GM12878 (cell line): ENCODE data around the gene MAPK1. TPM values are rescaled to one million over a fixed set of nuclear protein-coding genes. Genes with fewer than 3 reads are reported as not detected.

Source experiments
- ATAC-seq: fragments of 200-7000 bp; cut with Tn5 transposase; 3 replicates; pipeline ENCODE4 v1.9.1; 2020; ENCODE audit warnings: mild to moderate bottlenecking, moderate library complexity
- BruUV-seq: library from RNA; stranded (reverse); fragments of 400-500 nt; replicated peaks from 2 replicates; lab custom pipeline; 2021; lab: Mats Ljungman, UMichigan
- CTCF ChIA-PET: fragments of 300-600 bp; sonication (Branson Sonifier 250); formaldehyde crosslinking; extraction: SDS; loops from one replicate; lab custom pipeline; 2021; ENCODE audit warnings: inconsistent platforms; lab: Yijun Ruan, JAX
- POLR2A ChIA-PET: fragments of 350-600 bp; formaldehyde crosslinking; extraction: SDS; loops from one replicate; lab custom pipeline; 2021; ENCODE audit warnings: inconsistent platforms; lab: Charles Lee
- RAD21 ChIA-PET: fragments of 300-600 bp; sonication (Branson Sonifier 250); formaldehyde crosslinking; loops from one replicate; lab custom pipeline; 2023; ENCODE audit warnings: antibody characterized with exemption; ENCODE audit not compliant: unreplicated experiment; lab: Charles Lee
- SMC1A ChIA-PET: fragments of 300-600 bp; sonication (Branson Sonifier 250); formaldehyde crosslinking; loops from one replicate; lab custom pipeline; 2023; ENCODE audit not compliant: unreplicated experiment, uncharacterized antibody; lab: Charles Lee
- DNase-seq: peaks from one replicate; pipeline ENCODE4 v3.0.0-alpha.2; 2011; ENCODE audit warnings: low read depth, low spot score
- FAIRE-seq: peaks from 3 replicates; lab custom pipeline; 2011; peaks lifted over from hg19 to GRCh38; lab: Jason Lieb, UNC
- H2AFZ ChIP-seq: 2 replicates; pipeline ENCODE4 v1.6.0; 2011; ENCODE audit warnings: low read depth, low read length, control low read depth; ENCODE audit not compliant: control insufficient read depth
- H3K27ac ChIP-seq: 2 replicates; pipeline ENCODE4 v1.5.1; 2011; ENCODE audit warnings: control low read depth; ENCODE audit not compliant: control insufficient read depth, insufficient read depth
- H3K27me3 ChIP-seq, 2 experiments: replicated peaks in 1 of 2; 2 replicates each; pipeline versions ENCODE4 v1.6.0 to v1.6.1; 2011; ENCODE audit warnings: low read length in 1 of 2; ENCODE audit not compliant: control insufficient read depth in 2 of 2, insufficient read depth in 2 of 2
- H3K36me3 ChIP-seq, 2 experiments: 2 replicates each; pipeline ENCODE4 v1.5.1; 2011; ENCODE audit warnings: low read length in 1 of 2; ENCODE audit not compliant: control insufficient read depth in 2 of 2, insufficient read depth in 2 of 2
- H3K4me1 ChIP-seq: 2 replicates; pipeline ENCODE4 v1.6.1; 2011; ENCODE audit warnings: mild to moderate bottlenecking, low read length, moderate library complexity, mixed read lengths; ENCODE audit not compliant: control insufficient read depth, insufficient read depth
- H3K4me2 ChIP-seq: 2 replicates; pipeline ENCODE4 v1.6.0; 2011; ENCODE audit warnings: control low read depth; ENCODE audit not compliant: control insufficient read depth, insufficient read depth
- H3K4me3 ChIP-seq: fragments of 200-600 bp; sonication (generic); 2 replicates; pipeline ENCODE4 v1.5.1; 2016
- H3K79me2 ChIP-seq: 2 replicates; pipeline ENCODE4 v1.6.0; 2011; ENCODE audit warnings: low read length; ENCODE audit not compliant: control insufficient read depth, insufficient read depth
- H3K9ac ChIP-seq: 2 replicates; pipeline ENCODE4 v1.8.0; 2011; ENCODE audit warnings: low read length, control low read depth, mixed read lengths; ENCODE audit not compliant: control insufficient read depth, insufficient read depth
- H3K9me3 ChIP-seq: replicated peaks from 3 replicates; pipeline ENCODE4 v1.5.1; 2011; ENCODE audit warnings: mild to moderate bottlenecking, low read length; ENCODE audit not compliant: control insufficient read depth, insufficient read depth
- H4K20me1 ChIP-seq: 2 replicates; pipeline ENCODE4 v1.6.0; 2011; ENCODE audit not compliant: control insufficient read depth, insufficient read depth
- ASH2L ChIP-seq: fragments of 300-600, 200-600 bp; sonication (generic); IDR thresholded peaks from 2 replicates; pipeline ENCODE4 v1.6.1; 2017; ENCODE audit warnings: low read depth, mild to moderate bottlenecking, borderline replicate concordance
- CBFB ChIP-seq: IDR thresholded peaks from 2 replicates; pipeline ENCODE4 v1.6.1; 2016; ENCODE audit warnings: antibody characterized with exemption, low read depth
- CBX3 ChIP-seq: fragments of 200-600 bp; sonication (generic); IDR thresholded peaks from 2 replicates; pipeline ENCODE4 v1.6.1; 2016; ENCODE audit warnings: low read depth, borderline replicate concordance
- CEBPB ChIP-seq, 2 experiments: fragments of 150-350 bp in 1 of 2; IDR thresholded peaks; 2 replicates each; pipeline ENCODE4 v1.6.1; 2012 to 2014; ENCODE audit warnings: low read depth in 2 of 2, low read length in 2 of 2, borderline replicate concordance in 1 of 2, inconsistent platforms in 1 of 2
- IRF4 ChIP-seq: IDR thresholded peaks from 2 replicates; pipeline ENCODE4 v1.6.1; 2011; ENCODE audit warnings: low read depth, low read length
- KAT2A ChIP-seq: conservative IDR thresholded peaks from 2 replicates; pipeline ENCODE4 v1.6.1; 2011; ENCODE audit warnings: low read depth, low read length; ENCODE audit not compliant: control insufficient read depth
- MTA2 ChIP-seq: fragments of 450-650 bp; IDR thresholded peaks from 2 replicates; pipeline ENCODE4 v1.6.1; 2016; ENCODE audit warnings: low read depth, mild to moderate bottlenecking, moderate library complexity
- PAX5 ChIP-seq: IDR thresholded peaks from 2 replicates; pipeline ENCODE4 v1.6.1; 2011; ENCODE audit warnings: low read depth, low read length, borderline replicate concordance
- POLR2AphosphoS2 ChIP-seq: IDR thresholded peaks from 2 replicates; pipeline ENCODE4 v1.6.1; 2011; ENCODE audit warnings: low read depth, mild to moderate bottlenecking, low read length, improper control_type of control experiment, moderate library complexity
- POU2F2 ChIP-seq: IDR thresholded peaks from 3 replicates; pipeline ENCODE4 v1.6.1; 2011; ENCODE audit warnings: low read depth, mild to moderate bottlenecking, low read length, borderline replicate concordance
- RAD51 ChIP-seq: fragments of 450-650 bp; IDR thresholded peaks from 2 replicates; pipeline ENCODE4 v1.6.1; 2016; ENCODE audit warnings: moderate library complexity, mild to moderate bottlenecking, inconsistent platforms
- SREBF1 ChIP-seq: IDR thresholded peaks from 2 replicates; pipeline ENCODE4 v1.6.1; 2012; ENCODE audit warnings: mild to moderate bottlenecking, low read length
- TCF12 ChIP-seq: IDR thresholded peaks from 2 replicates; pipeline ENCODE4 v1.6.1; 2011; ENCODE audit warnings: low read depth, mild to moderate bottlenecking, low read length
- TCF7 ChIP-seq: IDR thresholded peaks from 2 replicates; pipeline ENCODE4 v1.6.1; 2014; ENCODE audit warnings: antibody characterized with exemption, borderline replicate concordance
- WRNIP1 ChIP-seq: IDR thresholded peaks from 2 replicates; pipeline ENCODE4 v1.6.1; 2011; ENCODE audit warnings: low read depth, low read length, improper control_type of control experiment, borderline replicate concordance
- WGBS: methylation state at CpG from one replicate; pipeline ENCODE4 v1.1.6; 2016; ENCODE audit warnings: low lambda C conversion rate; ENCODE audit not compliant: insufficient replicate concordance, insufficient coverage; ENCODE audit errors: missing lambda C conversion rate; 5-methylcytosine and 5-hydroxymethylcytosine counted together
- in situ Hi-C: fragments of 300-500 bp; cut with MboI; formaldehyde crosslinking; loops from 9 replicates; pipeline ENCODE4 v1.14.3; 2018; ENCODE audit warnings: mixed read lengths
- intact Hi-C: fragments of 100-400 bp; cut with micrococcal nuclease; formaldehyde crosslinking; loops from one replicate; pipeline ENCODE4 v1.14.2; 2022; ENCODE audit not compliant: unreplicated experiment
- polyA plus RNA-seq, 11 experiments: library from polyadenylated mRNA; depleted of rRNA in 4 of 11; unstranded in 6 of 11; stranded (reverse) in 5 of 11; fragments of >200 nt; fragmentation: Nextera tagmentation in 4 of 11; fragmentation: Illumina TruSeq in 1 of 11; extraction: Ambion mirVana in 4 of 11; extraction: Trizol in 1 of 11; gene quantifications; 1 replicate in 1 of 11; 2 replicates in 10 of 11; pipeline versions ENCODE4 v1.2.1 to v1.2.3, GENCODE V29; 2011 to 2016; ENCODE audit warnings: inconsistent platforms in 2 of 11, missing spikeins in 2 of 11, low read depth in 1 of 11
- total RNA-seq, 4 experiments: library from RNA; depleted of rRNA in 3 of 4; stranded (reverse); fragments of >200 nt in 3 of 4; fragmentation: Illumina TruSeq in 1 of 4; extraction: Trizol in 1 of 4; gene quantifications; 2 replicates each; pipeline versions ENCODE4 v1.2.1 to v1.2.3, GENCODE V29; 2013 to 2021
- TF ChIP-seq, protein P1 (sequence below): fragments of 450-650 bp; IDR thresholded peaks from 2 replicates; pipeline ENCODE4 v1.6.1; 2017; ENCODE audit warnings: borderline replicate concordance

MAPK1 gene
- total and polyA plus RNA-seq, 10 of the 15 experiments (the other 5 are each of a cell fraction or from before 2014, with no cell fraction given): 7.0 to 123 (median 58.4) TPM

DNA sequence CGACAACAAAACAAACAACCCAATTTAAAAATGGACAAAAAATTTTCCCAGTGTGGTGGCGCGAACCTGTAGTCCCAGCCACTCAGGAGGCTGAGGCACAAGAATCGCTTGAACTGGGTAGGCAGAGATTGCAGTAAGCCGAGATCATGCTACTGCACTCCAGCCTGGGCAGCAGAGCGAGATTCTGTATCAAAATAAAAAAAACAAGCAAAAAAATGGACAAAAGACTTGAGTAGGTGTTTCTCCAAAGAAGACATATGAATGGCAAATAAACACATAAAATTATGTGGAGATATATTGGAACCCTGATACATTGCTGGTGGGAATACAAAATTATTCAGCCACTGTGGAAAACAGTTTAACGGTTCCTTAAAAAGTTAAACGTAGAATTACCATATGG is 27.4 kb upstream of the MAPK1 start:
- no peaks in the 10 kb centered on the region for H3K79me2 ChIP-seq
- in situ Hi-C loops: no loop called here
- CTCF ChIA-PET: no interaction called here
- H3K4me3 ChIP-seq: no peak overlapping the region
- SMC1A ChIA-PET: no interaction called here
- no peaks in the 10 kb centered on the region for H3K4me1 ChIP-seq
- no peak overlapping the region for H3K4me2 ChIP-seq
- RAD21 ChIA-PET: no interaction called here
- H3K27ac ChIP-seq: no peak overlapping the region
- no peak for TF ChIP-seq KAT2A
- TF ChIP-seq TCF7: no peak
- TF ChIP-seq TCF12: no peak
- no peak for TF ChIP-seq SREBF1
- no peak for TF ChIP-seq CEBPB (IDR thresholded peaks at IDR 0.05; ENCODE audit: borderline replicate concordance in 1 of 2, low read depth in 2 of 2, low read length in 2 of 2)
- no peak for TF ChIP-seq RAD51
- no peak for TF ChIP-seq CBX3
- TF ChIP-seq POLR2AphosphoS2: no peak
- TF ChIP-seq CBFB: no peak
- TF ChIP-seq IRF4: no peak
- TF ChIP-seq POU2F2: no peak
- no peak for TF ChIP-seq MTA2
- TF ChIP-seq PAX5: no peak
- TF ChIP-seq, protein P1, sequence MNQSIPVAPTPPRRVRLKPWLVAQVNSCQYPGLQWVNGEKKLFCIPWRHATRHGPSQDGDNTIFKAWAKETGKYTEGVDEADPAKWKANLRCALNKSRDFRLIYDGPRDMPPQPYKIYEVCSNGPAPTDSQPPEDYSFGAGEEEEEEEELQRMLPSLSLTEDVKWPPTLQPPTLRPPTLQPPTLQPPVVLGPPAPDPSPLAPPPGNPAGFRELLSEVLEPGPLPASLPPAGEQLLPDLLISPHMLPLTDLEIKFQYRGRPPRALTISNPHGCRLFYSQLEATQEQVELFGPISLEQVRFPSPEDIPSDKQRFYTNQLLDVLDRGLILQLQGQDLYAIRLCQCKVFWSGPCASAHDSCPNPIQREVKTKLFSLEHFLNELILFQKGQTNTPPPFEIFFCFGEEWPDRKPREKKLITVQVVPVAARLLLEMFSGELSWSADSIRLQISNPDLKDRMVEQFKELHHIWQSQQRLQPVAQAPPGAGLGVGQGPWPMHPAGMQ: no peak
- TF ChIP-seq WRNIP1: no peak
- no peak for TF ChIP-seq ASH2L
- H4K20me1 ChIP-seq: no peaks in the 10 kb centered on the region
- no peaks in the 10 kb centered on the region; a peak in 1 of 4 replicates for H3K27me3 ChIP-seq
- no peak for DNase-seq
- intact Hi-C loops: no loop called here
- no peaks in the 10 kb centered on the region for H3K9me3 ChIP-seq
- 75% methylated on average over 8 of the region's 8 CpGs for WGBS
- FAIRE-seq: no peak
- no TSS peak for BruUV-seq
- no peak overlapping the region for H3K9ac ChIP-seq
- POLR2A ChIA-PET: no interaction called here
- no peak for ATAC-seq
- no peak overlapping the region for H2AFZ ChIP-seq
- no peaks in the 10 kb centered on the region for H3K36me3 ChIP-seq
